ENCODE measurements around the gene P2RX7. TPM values are rescaled to one million over a fixed set of nuclear protein-coding genes. Genes with fewer than 3 reads are reported as not detected.
"Not testable (repeated sequence)": the region's sequence is repeated elsewhere in the genome, so short reads cannot be mapped to it uniquely, and the experiment has no call there.

P2RX7 gene
- total RNA-seq, 1 experiment from 2014 or later = 0.17 TPM

DNA sequence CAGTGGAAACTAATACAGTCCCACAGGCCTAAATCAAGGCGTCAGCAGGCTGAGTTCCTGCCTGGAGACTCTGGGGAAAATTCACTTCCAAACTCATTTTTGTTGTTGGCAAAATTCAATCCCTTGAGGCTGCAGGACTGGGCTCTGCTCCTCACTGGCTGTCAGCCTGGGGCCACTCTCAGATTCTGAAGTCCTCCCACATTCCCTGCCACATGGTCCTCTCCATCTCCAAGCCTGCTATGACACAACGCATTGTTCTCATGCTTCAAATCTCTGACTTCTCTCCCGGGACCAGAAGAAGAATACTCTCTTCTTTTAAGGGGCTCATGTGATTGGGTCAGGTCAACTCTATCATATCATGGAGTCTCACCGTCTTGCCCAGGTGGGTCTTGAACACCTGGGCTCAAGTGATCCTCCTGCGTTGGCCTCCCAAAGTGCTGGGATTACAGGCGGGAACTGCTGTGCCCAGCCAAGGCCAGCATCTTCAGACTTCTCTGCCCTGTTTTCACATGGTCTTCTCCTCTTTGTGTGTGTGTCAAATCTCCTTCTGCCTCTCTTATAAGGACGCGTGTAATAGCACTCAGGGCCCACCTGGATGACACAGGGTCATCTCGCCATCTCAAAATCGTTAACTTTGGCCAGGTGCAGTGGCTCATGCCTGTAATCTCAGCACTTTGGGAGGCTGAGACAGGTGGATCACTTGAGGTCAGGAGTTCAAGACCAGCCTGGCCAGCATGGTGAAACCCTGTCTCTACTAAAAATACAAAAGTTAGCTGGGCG, 9.7 kb downstream of the P2RX7 start:
- BruUV-seq (replicated peaks) = no TSS peak
- no peaks in the 10 kb centered on the region for H3K27me3 ChIP-seq (replicated peaks; ENCODE audit: insufficient read depth, low read depth, low read length, poor library complexity)
- no peak overlapping the region for H3K27ac ChIP-seq (ENCODE audit: low read depth, low read length, poor library complexity, severe bottlenecking)
- ChIA-PET CTCF (no interaction called here), POLR2A (ENCODE audit: low non-redundant PET) (interaction anchor here (0.6 kb wide), 1 partner anchor 25 kb away, joined by 3 read pairs; no protein-coding TSS in a partner anchor)
- TF ChIP-seq EZH2 (IDR thresholded peaks at IDR 0.05; ENCODE audit: borderline replicate concordance, low read depth, low read length, poor library complexity, severe bottlenecking) = no peak
- TF ChIP-seq, protein P1, sequence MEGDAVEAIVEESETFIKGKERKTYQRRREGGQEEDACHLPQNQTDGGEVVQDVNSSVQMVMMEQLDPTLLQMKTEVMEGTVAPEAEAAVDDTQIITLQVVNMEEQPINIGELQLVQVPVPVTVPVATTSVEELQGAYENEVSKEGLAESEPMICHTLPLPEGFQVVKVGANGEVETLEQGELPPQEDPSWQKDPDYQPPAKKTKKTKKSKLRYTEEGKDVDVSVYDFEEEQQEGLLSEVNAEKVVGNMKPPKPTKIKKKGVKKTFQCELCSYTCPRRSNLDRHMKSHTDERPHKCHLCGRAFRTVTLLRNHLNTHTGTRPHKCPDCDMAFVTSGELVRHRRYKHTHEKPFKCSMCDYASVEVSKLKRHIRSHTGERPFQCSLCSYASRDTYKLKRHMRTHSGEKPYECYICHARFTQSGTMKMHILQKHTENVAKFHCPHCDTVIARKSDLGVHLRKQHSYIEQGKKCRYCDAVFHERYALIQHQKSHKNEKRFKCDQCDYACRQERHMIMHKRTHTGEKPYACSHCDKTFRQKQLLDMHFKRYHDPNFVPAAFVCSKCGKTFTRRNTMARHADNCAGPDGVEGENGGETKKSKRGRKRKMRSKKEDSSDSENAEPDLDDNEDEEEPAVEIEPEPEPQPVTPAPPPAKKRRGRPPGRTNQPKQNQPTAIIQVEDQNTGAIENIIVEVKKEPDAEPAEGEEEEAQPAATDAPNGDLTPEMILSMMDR (conservative IDR thresholded peaks at IDR 0.05; ENCODE audit: low read depth, low read length) = no peak
- no peak for DNase-seq (ENCODE audit: low spot score)
- no peak overlapping the region for H3K4me3 ChIP-seq (ENCODE audit: low read depth, low read length, poor library complexity, severe bottlenecking)
- no peaks in the 10 kb centered on the region for H3K4me1 ChIP-seq (ENCODE audit: insufficient read depth, low read length, poor library complexity, severe bottlenecking)
- intact Hi-C loops (cut with micrococcal nuclease; ENCODE audit: unreplicated experiment) = no loop called here
- H3K36me3 ChIP-seq (ENCODE audit: insufficient read depth, low read length, poor library complexity, severe bottlenecking) = no peaks in the 10 kb centered on the region
- no peaks in the 10 kb centered on the region for H3K9me3 ChIP-seq (ENCODE audit: low read depth, low read length, poor library complexity, severe bottlenecking)

DNA sequence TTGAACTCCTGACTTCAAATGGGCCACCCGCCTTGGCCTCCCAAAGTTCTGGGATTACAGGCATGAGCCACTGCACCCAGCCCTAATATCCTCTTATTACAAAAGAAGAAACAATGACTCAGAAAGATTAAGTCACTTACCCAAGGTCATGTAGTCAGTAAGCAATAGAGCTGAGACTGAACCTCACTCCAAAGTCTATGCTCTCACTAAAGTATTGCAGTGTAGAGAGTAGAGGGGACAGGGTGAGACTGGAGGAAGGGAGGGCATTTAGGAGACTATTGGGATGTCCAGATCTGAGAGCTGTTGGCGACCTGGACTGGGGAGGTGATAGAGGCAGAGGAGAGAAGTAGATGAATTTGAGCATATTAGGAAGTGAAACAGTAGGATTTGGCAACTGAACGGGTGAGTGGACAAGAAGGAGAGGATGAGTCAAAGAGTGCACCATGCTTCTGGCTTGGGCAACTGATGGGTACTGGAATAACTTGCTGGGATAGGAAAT, 11.8 kb downstream of the P2RX7 start:
- Histone ChIP-seq H3K4me3 (ENCODE audit: low read depth, low read length, poor library complexity, severe bottlenecking) (no peak overlapping the region), H3K4me1 (ENCODE audit: insufficient read depth, low read length, poor library complexity, severe bottlenecking) (no peaks in the 10 kb centered on the region), H3K36me3 (ENCODE audit: insufficient read depth, low read length, poor library complexity, severe bottlenecking) (no peaks in the 10 kb centered on the region), H3K27ac (ENCODE audit: low read depth, low read length, poor library complexity, severe bottlenecking) (no peak overlapping the region), H3K27me3 (replicated peaks; ENCODE audit: insufficient read depth, low read depth, low read length, poor library complexity) (no peaks in the 10 kb centered on the region), H3K9me3 (ENCODE audit: low read depth, low read length, poor library complexity, severe bottlenecking) (no peaks in the 10 kb centered on the region)
- intact Hi-C loops (cut with micrococcal nuclease; ENCODE audit: unreplicated experiment) = no loop called here
- no peak for DNase-seq (ENCODE audit: low spot score)
- TF ChIP-seq, protein P1 (conservative IDR thresholded peaks at IDR 0.05; ENCODE audit: low read depth, low read length) = no peak
- TF ChIP-seq EZH2 (IDR thresholded peaks at IDR 0.05; ENCODE audit: borderline replicate concordance, low read depth, low read length, poor library complexity, severe bottlenecking) = no peak
- CTCF ChIA-PET = no interaction called here
- BruUV-seq (replicated peaks) = no TSS peak
- POLR2A ChIA-PET (ENCODE audit: low non-redundant PET) = no interaction called here

DNA sequence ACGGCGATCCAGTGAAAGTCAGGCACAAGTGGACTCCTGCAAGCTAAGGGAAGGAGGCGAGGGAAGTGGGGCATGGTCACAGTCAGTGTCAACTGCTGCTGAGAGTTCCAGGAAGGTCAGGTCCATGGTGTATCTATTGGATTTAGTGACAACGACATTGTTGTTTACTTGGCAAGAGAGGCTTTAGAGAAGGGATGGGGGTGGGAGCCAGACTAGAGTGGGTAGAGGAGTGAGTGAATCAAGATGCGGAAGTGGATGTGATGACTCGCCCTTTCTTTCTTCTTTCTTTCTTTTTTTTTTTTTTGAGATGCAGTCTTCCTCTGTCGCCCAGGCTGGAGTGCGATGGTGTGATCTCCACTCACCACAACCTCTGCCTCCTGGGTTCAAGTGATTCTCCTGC, 12.5 kb downstream of the P2RX7 start:
- H3K4me1 ChIP-seq (ENCODE audit: insufficient read depth, low read length, poor library complexity, severe bottlenecking) = no peaks in the 10 kb centered on the region
- no peaks in the 10 kb centered on the region for H3K9me3 ChIP-seq (ENCODE audit: low read depth, low read length, poor library complexity, severe bottlenecking)
- POLR2A ChIA-PET (ENCODE audit: low non-redundant PET) = no interaction called here
- no peak for TF ChIP-seq EZH2 (IDR thresholded peaks at IDR 0.05; ENCODE audit: borderline replicate concordance, low read depth, low read length, poor library complexity, severe bottlenecking)
- TF ChIP-seq, protein P1 (conservative IDR thresholded peaks at IDR 0.05; ENCODE audit: low read depth, low read length) = no peak
- CTCF ChIA-PET = no interaction called here
- intact Hi-C loops (cut with micrococcal nuclease; ENCODE audit: unreplicated experiment) = no loop called here
- no peak overlapping the region for H3K4me3 ChIP-seq (ENCODE audit: low read depth, low read length, poor library complexity, severe bottlenecking)
- H3K36me3 ChIP-seq (ENCODE audit: insufficient read depth, low read length, poor library complexity, severe bottlenecking) = no peaks in the 10 kb centered on the region
- H3K27ac ChIP-seq (ENCODE audit: low read depth, low read length, poor library complexity, severe bottlenecking) = no peak overlapping the region
- no peaks in the 10 kb centered on the region for H3K27me3 ChIP-seq (replicated peaks; ENCODE audit: insufficient read depth, low read depth, low read length, poor library complexity)
- BruUV-seq (replicated peaks) = no TSS peak
- DNase-seq (ENCODE audit: low spot score) = no peak

DNA sequence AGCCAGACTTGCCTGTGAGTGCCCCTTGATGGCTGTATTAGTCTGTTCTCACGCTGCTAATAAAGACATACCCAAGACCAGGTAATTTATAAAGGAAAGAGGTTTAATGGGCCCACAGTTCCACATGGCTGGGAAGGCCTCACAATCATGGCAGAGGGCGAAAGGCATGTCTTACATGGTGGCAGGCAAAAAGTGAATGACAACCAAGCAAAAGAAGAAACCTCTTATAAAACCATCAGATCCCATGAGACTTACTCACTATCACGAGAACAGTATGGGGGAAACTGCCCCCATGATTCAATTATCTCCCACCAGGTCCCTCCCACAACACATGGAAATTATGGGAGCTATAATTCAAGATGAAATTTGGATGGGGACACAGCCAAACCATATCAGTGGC, 16.6 kb downstream of the P2RX7 start:
- CTCF ChIA-PET; intact Hi-C loops (cut with micrococcal nuclease; ENCODE audit: unreplicated experiment); H3K4me1 ChIP-seq (ENCODE audit: insufficient read depth, low read length, poor library complexity, severe bottlenecking); H3K27me3 ChIP-seq (replicated peaks; ENCODE audit: insufficient read depth, low read depth, low read length, poor library complexity); BruUV-seq (replicated peaks); H3K4me3 ChIP-seq (ENCODE audit: low read depth, low read length, poor library complexity, severe bottlenecking); DNase-seq (ENCODE audit: low spot score); H3K9me3 ChIP-seq (ENCODE audit: low read depth, low read length, poor library complexity, severe bottlenecking); H3K36me3 ChIP-seq (ENCODE audit: insufficient read depth, low read length, poor library complexity, severe bottlenecking); H3K27ac ChIP-seq (ENCODE audit: low read depth, low read length, poor library complexity, severe bottlenecking); POLR2A ChIA-PET (ENCODE audit: low non-redundant PET): not testable (repeated sequence)

All from A673 (cell line).